Measurements from ENCODE around the gene LRMDA.
A peak's percentile ranks its signal among the peaks of the same experiment; 100 is the strongest.
"Not testable (repeated sequence)": the region's sequence is repeated elsewhere in the genome, so short reads cannot be mapped to it uniquely, and the experiment has no call there.

Gene LRMDA

DNA sequence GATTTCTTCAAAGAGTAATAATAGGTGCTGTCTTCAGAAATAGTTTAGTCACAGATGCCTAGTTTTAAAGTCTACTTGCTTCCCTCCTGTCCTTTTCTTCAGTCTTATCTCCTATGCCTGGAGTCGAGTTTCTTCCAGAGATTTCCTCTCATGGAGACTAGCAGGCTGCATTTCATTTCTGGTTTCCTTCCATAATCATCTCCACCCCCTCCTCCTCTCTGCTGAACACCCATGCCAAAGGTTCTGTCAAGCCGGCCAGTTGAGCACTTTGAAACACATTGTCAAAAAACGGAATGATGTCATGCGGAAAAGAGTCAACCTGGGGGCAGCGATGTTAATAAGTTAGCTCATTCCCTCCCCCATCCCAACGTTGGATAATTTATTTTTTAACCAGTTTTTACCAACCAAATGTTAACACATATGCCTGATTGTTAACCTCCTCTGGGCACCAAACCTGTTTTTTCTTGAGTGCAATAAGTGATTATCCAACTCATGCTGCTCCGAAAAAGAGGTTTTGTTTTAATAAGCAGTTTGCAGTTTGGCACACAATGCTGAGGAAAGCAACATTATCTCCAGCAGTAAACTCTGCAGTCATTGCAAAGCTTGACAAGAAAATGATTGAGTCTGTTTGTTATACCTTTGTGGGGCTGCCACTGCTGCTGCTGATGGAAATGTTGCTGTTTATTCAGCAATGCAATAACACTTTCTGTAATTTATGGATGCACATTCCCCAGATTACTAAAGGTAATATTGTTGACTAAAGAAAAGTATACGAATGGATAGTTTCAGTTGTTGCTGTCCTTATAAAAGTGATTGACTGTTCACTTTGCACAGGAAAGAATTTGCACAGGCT, 161.6 kb downstream of the LRMDA start:
- no peak overlapping the region for H3K4me3 ChIP-seq (ENCODE audit: low read depth, low read length)
- DNase-seq (ENCODE audit: low read depth), result no peak

DNA sequence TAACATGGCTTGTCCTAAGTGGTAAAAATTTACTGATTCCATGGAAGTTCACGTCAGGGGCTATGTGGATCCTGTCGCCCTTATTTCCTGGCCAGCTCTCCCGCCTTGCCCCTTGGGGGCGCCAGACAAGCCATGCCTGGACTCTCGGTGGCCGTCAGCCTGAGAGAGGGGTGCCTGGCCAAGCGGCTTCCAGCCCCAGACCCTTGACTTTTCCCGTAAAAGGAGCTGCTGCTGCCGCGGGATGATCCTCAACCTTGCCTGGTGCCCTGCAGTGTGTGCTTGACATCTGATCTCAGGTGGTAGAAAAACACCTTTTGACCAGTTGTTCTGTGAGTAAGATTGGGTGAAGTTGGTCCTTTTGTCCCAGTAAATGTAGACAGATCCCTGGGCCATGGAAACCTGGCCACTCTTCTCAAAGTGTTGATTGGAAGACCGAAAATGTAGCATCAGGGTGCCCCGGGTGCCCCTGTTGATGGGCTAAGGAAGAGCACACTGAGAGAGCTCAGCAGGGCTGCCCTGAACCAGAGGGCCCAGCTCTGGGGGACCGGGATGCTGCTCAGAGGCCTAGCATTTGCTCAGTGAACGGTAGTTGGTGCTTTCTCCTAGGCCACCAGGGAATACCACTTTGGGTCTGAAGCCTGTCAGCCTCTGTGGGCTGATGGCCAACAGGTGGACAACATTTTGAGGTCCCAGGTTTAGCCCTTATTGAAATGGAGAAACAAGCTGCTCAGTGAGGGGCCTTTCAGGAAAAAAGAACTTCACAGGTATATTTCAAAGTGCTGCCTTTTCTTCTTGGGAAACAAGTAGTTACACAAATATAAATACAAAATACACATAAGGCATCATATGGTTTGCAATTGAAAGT, 162.5 kb downstream of the LRMDA start:
- H3K4me3 ChIP-seq (ENCODE audit: low read depth, low read length), result no peak overlapping the region
- DNase-seq (ENCODE audit: low read depth), result no peak

DNA sequence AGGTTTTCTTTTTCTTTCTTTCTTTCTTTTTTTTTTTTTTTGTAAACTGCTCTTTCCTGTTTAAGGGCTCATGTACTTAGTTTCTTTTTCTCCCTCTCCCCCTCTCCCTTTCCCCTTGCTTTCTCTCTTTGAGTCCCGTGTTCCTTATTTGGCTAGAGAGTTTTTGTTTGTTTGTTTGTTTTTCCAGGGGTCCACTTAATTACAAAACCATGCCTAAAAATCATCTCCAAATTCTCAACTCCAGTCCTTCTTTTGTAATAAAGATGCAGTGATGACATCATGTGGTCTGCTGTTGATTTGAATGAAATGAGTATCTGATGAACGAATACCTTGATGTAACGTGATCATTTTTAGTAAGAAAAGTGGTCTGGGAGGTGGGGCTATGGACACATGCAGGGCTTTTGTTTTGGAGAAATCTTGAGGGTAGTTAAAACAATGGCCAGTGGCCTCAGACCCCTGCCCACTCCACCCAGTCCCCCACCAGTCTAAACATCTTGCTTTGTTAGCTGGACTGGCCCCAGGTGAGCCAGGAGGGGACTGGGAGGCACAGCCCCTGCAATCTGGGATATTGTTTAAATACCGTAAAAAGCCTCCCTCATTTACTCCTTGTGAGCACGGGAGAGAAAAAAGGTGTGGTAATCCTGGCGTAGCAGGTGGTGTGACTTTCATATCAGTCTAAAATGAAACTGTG, 165.7 kb downstream of the LRMDA start:
- no peak overlapping the region for H3K4me3 ChIP-seq (ENCODE audit: low read depth, low read length)
- DNase-seq (ENCODE audit: low read depth), result no peak

DNA sequence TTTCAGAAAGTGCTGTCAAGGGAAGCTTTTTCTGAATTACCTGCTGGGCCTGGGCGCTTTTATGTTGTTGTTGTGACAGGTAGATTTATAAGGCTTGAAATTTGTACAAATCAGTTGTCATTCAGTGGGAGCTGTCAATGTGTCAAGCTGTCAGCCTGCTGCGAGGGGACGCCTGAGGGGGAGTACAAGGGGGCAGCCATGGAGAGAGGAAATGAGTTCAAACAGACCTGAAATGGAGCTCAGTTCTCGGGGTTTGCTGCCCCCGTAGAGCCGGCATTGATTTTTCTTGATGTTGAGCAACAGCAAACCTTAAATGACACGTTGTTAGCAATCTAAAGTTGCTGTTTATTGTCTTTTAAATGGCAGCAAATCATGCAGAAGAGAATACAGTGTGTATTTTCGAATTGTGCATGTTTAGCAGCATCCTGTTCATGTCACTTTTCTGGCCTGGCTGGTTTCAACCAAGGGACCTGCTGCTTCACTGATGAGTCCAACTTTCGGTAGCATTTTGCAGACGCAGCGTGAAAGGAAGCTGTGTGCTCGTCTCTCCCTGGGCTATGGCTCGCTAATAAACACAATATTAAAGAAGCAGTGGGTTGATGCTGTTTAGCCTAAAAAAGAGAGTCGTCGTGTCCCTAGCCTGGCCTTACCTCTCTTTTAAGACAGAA, 166.5 kb downstream of the LRMDA start:
- H3K4me3 ChIP-seq (ENCODE audit: low read depth, low read length), result no peak overlapping the region
- DNase-seq (ENCODE audit: low read depth), result no peak

DNA sequence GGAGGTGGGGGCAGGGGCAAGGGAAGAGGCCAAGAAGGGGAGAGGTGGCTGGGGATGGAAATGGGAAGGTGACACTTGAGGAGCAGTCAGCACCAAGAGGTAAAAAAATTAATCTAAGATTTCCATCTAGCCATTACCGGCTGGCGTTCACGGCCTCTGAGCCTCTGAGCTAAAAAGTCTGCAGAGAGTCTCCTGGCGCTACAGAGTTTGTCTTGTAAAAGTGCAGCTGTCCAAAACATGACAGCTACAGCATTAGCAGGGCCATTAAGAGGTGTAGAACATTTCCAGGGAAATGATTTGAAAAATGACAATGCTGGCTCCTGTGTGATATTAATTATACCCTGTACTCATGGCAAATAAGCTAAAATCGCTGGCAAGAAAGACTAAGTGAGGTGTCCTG, 167.6 kb downstream of the LRMDA start:
- no peak overlapping the region for H3K4me3 ChIP-seq (ENCODE audit: low read depth, low read length)
- no peak for DNase-seq (ENCODE audit: low read depth)

DNA sequence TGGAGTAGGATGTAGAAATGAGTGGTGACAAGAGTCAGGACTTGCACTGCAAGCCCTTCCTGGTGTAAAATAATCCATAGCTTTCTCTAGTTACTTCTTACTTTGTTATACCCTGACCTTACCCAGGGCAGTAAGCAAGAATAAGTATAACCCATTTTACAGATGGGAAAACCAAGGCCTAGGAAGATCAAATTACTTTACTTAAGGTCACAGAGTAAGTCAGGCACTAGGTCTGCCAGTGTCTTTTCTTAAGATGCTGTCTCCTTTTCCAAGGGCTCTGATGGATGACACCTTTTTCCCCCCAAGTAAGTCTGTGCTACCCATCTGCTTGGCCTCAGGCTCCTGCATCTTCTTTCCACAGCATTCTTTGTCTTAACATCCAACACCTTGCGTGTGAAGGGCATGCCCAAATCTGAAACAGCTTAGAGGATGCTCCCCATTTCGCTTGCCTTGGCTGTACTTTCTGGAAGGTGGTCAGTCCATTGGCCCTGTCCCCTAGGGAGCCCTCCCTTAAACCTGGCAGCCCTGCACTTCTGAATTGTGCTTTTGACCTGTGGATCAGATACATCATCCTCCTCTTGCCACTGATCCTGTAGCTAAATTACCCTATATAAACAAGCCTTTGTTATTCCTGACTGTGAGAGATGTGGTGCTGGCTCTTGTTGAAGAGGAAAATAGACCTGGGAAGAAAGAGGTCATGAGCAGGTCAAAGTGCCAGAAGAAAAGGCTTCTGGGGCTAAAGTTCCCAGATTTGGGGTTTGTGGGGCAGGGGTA, 168.6 kb downstream of the LRMDA start:
- H3K4me3 ChIP-seq (ENCODE audit: low read depth, low read length), result no peak overlapping the region

DNA sequence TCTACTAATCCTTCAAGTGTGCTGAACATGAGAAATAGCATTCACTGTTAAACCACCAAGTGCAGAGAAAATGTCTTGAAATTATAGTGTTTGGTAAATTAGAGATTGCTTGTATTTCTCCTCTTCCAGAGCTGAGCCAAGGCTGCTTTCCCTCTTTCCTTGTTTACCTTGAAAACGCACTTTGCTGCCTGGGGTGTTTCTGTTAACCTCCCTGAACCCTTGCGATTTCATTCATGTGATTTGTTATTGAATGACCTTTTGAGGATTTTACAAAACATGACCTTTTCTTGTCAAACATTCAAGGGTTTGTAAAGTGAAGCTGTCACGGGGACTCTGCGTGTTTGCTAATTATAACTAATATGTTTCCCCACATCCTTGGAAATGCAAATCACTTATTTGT, 169.4 kb downstream of the LRMDA start:
- DNase-seq (ENCODE audit: low read depth), result no peak

More for the DNA sequence above, 168.6 kb downstream of the LRMDA start:
- no peak for DNase-seq (ENCODE audit: low read depth)

DNA sequence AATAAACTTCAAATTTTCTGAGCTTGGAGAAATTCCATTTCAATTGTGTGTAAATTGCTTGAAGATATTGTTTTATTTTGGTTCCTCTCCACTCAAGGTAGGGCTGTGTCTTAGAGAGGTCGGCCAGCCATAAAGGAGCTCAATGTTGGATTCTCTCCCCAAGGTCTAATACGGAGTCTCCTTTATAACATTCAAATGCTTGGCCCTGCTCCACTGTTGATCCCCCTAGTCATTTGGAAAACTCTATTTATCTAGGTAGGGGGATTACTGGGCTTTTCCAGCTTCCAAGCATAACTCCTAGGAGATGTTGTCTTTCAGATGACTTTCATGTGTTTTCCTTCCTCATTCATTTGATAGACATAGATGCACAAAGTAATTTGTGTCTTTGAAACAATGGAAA, 170.9 kb downstream of the LRMDA start:
- H3K4me3 ChIP-seq (ENCODE audit: low read depth, low read length), result no peak overlapping the region
- DNase-seq (ENCODE audit: low read depth), result no peak

More for the DNA sequence above, 169.4 kb downstream of the LRMDA start:
- no peak overlapping the region for H3K4me3 ChIP-seq (ENCODE audit: low read depth, low read length)

DNA sequence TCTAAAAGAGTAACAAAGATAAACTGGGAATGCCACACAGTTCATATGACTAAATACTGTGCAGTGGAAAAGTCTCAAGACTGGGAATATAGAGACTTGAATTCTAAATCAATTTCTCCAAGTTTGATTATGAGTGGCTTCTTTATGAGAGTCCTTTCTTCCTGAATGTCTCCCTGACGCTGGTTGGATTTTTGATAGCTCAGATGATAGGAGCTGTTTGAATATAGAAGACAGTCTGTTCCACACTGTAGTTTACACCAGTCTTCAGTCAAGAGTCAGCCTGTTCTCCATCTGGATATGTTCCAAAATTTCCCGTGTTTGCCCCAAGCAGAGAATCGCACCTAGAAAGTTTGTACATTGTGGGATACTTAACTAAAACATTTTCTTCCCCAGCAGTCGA, 173.7 kb downstream of the LRMDA start:
- H3K4me3 ChIP-seq (ENCODE audit: low read depth, low read length), result no peak overlapping the region
- no peak for DNase-seq (ENCODE audit: low read depth)

DNA sequence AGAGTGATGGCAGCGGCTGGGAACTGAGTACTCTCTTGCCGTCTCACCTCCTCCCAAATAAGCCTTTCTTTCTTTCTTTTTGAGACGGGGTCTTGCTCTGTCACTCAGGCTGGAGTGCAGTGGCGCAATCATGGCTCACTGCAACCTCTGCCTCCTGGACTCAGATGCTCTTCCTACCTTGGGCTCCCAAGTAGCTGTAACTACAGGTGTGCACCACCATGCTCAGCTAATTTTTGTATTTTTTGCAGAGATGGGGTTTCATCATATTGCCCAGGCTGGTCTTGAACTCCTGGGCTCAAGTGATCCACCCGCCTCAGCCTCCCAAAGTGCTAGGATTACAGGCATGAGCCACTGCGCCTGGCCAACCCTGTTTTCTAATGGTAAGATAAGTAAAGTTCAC, 174.4 kb downstream of the LRMDA start:
- DNase-seq (ENCODE audit: low read depth), result not testable (repeated sequence)

DNA sequence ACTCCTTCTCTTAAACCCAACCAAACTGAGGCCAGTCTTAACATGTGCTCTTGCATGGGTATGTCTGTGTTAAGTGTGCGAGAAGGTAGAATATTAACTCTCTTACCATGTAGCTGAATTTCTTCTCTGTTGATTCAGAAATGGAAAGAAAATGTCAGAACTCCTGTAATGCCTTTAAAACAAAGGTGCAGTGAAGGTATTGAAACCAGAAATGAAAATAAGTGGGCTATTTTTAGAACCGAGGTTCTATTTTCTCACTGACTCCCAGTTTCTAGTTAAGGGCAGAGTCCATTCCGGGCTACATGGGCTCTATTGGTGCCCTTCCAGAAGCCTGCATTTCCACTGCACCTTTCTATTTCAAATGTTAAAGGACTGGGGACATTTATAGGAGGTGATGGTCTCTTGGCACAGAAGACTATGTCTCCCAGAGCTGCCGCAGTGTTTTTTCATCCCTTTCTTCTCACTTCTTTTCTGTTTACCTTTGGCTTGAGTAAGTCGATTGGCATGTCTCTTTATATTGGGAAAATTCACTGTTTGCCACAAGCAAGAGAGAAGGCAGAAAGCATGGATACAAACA, 174.9 kb downstream of the LRMDA start:
- DNase-seq (ENCODE audit: low read depth), result no peak
- H3K4me3 ChIP-seq (ENCODE audit: low read depth, low read length), result no peak overlapping the region

More for the DNA sequence above, 174.4 kb downstream of the LRMDA start:
- H3K4me3 ChIP-seq (ENCODE audit: low read depth, low read length), result not testable (repeated sequence)

DNA sequence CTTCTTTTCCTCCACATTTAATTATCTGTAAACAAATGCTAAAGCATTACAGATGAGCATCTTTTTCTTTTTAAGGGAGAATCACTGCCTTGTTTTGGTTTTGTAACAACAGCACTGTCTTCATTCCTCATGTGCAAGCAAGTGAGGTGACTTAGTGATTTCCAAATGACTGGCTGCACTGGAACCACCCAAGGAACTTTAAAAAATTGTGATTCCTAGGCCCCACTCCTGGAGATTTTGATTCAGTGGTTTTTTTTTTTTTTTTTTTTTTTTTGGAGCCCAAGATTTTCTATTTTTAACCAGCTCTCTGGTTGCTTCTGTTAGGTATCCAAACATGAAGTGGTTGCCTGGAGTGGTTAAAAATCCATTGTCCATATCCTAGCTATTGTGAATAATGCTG, 176.2 kb downstream of the LRMDA start:
- no peak overlapping the region for H3K4me3 ChIP-seq (ENCODE audit: low read depth, low read length)
- no peak for DNase-seq (ENCODE audit: low read depth)

DNA sequence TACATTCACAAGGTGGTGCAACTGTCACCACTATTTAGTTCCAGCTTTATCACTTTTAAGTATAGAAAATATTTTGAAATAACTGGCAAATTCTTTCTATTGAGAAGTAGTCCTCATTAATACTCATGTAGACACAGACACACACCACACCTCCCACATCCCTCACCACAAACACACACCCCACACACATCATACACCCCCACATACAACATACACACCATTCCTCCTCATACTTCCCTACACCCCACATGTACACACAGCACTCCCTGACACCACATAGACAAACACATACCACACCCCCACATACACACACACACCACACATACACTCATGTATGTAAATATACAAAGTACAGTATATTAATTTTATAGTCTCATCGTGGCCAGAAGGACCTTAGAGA, 178.8 kb downstream of the LRMDA start:
- no peak overlapping the region for H3K4me3 ChIP-seq (ENCODE audit: low read depth, low read length)
- DNase-seq (ENCODE audit: low read depth), result no peak

DNA sequence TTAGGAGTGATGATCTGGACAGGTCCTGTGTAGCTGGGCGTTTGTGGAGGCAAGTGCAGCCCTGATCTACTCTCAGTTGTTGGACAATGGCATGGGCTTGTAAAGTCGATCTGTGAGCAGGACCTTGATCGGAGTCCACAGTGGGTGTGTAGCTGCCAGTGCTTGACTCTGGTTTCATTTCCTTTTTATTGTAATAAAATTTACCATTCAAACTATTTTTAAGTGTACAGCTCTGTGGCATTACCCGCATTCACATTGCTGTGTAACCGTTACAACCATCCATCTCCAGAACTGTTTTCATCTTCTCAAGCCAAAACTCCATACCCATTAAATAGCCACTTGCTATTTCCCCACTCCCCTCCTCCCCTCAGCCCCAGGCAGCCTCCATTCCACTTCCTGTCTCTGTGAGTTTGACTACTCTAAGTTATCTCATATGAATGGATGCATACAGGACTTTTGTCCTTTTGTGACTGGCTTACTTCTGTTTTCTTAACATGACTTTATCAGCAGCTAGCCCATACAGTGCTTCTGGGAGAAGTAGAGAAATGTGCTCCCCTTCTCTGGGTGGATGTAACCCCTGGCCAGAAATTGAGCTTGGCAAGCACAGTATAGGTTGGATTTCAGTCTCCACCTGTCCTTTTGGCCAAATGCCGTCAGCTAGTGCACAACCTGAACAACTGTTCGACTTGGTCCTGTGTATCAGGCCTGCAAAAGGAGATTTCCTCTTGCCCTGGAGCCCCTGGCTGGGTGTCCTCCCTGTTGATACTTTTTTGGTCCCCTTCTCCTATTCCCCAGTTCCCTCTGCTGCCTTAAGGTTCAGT, 180.0 kb downstream of the LRMDA start:
- no peak overlapping the region for H3K4me3 ChIP-seq (ENCODE audit: low read depth, low read length)
- no peak for DNase-seq (ENCODE audit: low read depth)

DNA sequence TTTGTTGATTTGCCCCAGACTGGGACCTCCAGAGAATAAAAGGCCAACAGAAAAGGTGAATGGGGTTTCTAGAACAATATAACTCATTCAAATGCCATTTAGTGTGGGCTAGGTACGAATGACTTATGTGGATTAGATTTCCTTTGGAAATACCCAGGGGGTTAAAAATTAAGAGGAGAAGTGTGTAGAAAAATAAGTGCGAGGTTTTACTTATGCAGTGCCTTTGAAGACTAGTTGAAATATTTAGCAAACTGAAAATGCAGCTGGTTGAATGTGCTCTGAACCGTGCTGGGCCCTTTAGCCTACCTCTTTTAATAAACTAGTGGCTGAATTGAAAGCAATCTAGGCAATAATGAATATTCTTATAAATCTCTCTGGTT, 180.6 kb downstream of the LRMDA start:
- no peak overlapping the region for H3K4me3 ChIP-seq (ENCODE audit: low read depth, low read length)
- DNase-seq (ENCODE audit: low read depth), result no peak

DNA sequence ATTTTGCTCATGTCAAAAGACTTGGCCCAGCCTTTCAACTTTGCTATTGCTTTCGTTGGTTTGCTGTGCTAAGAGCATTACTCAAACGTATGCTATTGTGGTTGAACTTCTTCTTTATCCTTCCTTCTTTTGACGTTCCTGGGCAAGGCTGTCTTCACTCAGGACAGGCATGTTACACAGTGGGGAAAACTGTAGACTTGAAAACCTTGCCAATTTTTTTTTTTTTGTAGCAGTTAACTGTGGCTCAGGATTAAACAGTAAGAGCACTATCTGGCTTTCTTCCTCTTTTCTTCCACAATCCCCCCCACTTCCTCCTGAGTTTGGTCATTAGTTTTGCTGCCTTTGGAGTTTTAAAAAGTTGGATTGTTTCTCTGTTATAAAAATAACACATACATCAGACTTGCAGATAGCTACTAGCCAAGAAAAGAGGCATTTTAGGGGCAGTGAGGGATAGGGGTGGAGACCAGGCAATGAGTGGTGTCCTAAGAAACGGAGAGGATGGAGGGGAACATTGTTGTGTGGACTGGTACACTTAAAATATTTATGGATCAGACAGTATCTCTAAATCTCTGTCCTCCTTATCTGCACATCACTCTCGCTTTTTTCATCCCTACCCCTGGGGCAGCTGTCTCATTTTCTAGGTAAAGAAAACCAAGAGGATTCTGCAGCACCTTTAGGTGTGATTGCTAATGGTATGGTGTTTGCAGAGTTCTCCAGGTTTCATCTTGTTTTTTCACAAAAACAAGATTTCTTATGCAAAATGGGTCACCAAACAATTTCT, 181.7 kb downstream of the LRMDA start:
- no peak overlapping the region for H3K4me3 ChIP-seq (ENCODE audit: low read depth, low read length)
- peak; percentile 22 for DNase-seq (ENCODE audit: low read depth)

Data from skeletal muscle cell (primary cell).